GM21447 (cell line): ENCODE results near the gene HOXA6.

Experiments used
- ATAC-seq: cut with Tn5 transposase; IDR thresholded peaks from one replicate; pipeline ENCODE4 v1.9.1; 2021; ENCODE audit not compliant: unreplicated experiment

Gene HOXA6

DNA sequence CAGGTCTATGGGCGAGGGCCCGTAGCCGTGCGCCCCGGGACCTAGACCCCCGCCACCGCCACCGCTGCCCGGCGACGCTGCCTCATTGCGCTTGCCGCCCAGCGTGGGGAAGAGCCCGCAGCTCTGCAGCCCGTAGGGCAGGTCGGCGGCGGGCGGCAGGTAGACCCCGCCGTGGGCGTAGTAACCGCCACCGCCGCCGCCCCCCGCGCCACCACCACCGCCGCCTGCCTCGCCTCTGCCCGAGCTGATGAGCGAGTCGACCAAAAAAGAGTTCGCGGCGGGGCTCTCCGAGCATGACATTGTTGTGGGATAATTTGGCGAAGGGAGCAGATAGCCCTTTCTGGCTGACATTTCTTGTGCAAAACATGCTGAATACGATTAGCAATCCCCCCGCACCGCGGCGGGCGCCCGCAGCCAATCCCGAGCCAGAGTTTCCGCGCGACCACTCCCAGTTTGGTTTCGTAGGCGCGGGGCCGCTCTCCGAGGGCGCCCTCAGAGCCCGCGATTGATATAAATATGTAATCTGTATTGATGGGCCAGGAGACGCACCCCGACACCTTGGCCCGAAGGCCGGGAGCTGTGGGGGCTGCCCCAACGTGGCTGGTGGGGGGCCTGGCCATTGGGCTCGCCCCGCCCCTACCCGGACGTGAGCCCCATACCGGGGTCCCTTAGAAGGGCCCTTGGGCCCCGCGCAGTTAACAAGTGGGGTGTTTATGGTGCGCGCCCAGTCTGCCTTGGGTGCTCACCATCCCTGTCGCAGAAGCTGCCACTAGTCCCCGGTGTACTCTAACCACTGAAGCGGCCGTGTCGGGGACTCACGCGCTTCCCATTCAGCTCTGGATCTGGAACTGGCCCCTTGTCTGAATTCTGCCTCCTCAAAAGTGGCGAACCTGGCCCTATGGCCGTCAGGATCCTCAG lies 26.6 kb upstream of the HOXA6 start, which contains the start of gene HOXA10:
Gene HOXA10 (minus strand): TSS at position 365 of the 918 bp plus-strand sequence. CDS start 14 bp downstream, at position 351.
- ATAC-seq = no peak

DNA sequence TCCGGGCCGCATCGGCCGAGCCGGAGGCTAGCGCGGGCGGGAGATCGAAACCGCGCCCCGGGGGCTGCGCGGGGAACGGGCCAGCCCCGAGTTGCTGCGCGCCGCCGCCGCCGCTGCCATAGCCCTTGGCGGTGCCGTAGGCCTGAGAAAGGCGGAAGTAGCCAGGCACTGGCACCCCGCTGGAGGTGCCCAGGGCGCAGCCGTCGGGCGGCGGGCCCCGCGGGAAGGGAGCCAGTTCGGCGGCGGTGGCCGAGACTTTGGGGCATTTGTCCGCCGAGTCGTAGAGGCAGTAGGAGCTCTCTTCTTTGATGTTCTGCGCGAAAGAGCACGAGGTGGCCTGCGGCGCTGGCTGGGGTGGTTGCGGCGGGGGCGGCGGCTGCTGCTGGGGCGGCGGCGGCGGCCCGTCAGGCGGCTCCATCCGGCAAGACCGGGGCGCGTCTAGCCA lies 26.0 kb upstream of the HOXA6 start:
- ATAC-seq = no peak

GRCh38 chr7:27172823-27173510 lies 25.4 kb upstream of the HOXA6 start:
- no peak for ATAC-seq

DNA sequence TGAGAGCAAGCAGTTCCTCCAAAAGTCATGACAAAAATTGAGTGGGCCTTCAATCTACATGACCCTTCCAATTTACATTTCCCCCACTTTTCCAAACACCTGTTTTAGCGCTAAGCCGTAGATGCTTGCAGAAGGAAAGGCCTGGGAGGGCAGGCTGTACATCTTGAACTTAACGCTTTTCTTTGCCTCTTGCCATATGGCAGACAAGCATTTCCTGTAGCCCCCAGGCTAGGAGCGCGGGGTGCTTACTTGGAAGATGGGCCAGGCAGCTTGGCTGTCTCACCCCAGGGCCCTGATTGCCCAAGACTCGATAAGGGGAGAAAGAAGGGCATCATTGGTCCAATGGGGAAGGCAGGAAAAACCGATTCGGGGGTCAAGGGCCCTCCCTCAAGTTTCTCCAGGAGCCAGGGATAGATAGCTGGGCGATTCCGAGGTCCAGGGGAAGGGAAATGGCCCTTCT lies 24.8 kb upstream of the HOXA6 start:
- no peak for ATAC-seq

DNA sequence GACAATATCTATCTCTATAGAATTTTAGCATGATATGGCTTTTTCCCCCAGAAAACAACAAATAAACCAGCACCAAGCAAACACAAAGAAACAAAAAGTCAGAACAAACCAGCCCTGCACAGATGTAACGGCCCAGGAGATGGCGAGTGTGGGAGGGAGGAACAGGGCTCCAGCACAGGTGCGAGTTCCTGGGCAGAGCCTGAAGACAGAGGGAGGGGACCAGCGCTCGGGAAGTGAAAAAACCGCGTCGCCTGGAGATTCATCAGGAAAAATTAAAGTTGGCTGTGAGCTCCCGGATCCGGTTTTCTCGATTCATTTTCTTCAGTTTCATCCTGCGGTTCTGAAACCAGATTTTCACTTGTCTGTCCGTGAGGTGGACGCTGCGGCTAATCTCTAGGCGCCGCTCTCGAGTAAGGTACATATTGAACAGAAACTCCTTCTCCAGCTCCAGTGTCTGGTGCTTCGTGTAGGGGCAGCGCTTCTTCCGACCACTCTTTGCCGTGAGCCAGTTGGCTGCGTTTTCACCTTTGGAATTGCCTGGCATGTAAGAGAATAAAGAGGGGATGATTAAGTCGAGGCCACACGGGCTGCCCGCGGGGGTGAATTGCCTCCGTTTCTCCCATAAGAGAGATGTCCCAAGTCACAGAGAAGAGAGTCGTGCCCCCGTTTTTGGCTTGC lies 24.2 kb upstream of the HOXA6 start:
- ATAC-seq = no peak

DNA sequence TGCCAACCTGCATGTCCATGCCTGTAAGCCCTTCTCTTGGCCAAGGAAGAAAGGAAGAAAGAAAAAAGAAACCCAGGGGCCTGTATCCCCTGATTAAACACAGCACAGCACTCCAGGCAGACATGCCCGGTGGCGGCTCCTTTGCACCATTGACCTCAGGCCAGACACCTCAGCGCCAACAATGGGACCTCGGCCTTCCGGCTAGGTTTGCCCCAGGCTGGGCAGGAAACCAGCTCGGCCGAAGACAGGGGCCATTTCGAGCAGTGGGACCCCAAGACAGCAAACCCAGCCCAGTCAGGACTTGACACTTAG lies 23.7 kb upstream of the HOXA6 start:
- ATAC-seq = no peak

- no peak for ATAC-seq
Observed at GRCh38 chr7:27170426-27171324, 23.1 kb upstream of the HOXA6 start.

DNA sequence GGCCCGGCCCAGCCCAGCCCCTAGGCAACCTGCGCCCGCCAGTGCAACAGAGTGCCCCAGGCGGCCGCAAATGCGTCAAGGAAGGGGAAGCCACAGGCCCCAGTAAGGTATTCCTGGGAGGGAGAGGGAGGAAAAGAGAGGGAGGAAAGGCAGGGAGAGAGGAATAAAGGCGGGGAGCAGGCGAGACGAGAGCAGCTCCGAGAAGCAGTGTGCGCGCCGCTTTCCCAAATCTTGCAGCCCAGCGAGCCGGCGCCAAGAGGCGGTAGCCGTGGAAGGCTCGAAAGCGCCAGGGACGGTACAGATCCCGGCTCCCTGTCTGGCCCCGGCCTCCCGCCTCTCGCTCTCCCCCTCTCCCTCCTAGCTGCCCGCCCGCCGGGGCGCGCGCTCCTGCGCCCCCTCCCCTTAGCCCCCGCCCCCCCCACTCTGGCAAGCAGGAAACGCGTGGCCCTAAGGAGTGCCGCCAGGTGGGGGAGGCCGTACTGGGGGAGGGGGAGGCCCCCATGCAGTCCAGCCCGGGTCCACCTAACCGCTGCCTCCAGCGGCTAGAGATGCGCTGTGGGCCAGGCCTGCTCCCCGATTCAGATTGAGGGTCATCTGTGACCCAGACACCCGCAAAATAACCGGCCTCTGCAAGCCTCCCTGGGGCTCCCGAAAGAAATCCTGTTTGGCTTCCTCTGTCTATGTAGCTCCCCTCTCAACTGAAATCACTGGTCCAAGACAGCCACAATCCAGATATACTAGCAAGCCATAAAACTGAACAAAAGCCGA lies 22.3 kb upstream of the HOXA6 start:
- no peak for ATAC-seq

- no peak for ATAC-seq
Observed at GRCh38 chr7:27168265-27168947, 20.8 kb upstream of the HOXA6 start.

DNA sequence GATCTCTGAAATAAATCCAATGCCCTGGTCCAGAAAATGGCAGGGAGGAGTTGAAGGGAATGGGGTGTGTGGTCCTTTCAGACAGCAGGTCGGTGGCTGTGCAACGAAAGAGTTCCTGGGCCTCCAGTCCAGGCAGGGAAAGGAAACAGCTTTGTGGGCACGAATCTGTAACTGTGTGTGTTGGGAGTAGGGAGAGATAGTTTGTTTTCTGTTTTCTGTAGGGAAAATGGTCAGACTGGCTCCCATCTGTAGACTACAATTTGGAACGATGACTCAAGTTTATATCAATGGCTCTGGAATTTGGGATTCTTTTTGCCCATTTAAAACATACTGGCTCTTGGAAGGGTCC lies 20.3 kb upstream of the HOXA6 start:
- no peak for ATAC-seq

DNA sequence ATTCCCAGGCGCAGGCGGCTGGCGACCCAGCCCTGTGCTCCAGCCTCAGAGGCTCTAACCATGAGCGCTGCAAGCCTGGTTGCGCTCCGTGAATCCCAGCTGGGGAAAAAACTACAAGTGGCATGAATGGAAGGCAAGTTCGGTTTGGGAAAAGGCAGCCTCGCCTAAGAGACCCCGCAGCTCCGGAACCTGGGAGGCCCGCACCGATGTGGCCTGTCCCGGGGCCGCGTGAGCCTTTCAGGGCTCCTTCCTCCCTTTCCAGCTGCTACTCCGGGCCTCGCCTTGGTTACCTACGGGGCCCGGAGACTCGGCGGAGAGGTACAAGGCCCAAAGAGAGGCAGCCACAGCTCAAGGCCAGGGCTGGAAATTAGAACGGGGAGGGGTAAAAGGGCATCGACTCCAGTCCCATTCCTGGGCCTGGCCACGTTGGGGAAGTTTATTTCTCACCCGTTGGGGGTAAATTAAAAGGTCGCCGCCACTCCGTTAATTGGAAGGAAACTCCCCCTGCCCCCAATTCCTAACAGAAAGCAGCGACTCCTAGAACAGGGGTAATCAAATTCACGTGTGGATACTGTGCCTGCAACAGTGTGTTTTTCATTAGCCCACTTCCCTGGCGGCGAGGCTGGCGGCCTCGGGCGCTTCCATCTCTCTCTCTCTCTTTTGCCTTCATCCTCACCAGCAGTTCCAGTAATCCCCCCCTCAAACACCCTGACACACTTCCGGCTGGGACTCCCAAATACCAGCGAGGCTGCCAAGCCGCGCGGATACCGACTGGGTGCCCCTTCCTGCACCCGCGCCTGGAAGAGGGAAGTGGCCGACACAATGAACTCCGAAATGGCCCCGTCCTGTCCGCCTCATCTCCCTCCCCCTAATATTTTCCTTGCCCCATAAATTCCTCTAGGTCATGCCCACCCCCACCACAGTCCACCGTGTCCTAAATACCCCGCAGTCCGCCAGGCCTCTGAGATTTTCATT lies 19.2 kb upstream of the HOXA6 start:
- no peak for ATAC-seq

DNA sequence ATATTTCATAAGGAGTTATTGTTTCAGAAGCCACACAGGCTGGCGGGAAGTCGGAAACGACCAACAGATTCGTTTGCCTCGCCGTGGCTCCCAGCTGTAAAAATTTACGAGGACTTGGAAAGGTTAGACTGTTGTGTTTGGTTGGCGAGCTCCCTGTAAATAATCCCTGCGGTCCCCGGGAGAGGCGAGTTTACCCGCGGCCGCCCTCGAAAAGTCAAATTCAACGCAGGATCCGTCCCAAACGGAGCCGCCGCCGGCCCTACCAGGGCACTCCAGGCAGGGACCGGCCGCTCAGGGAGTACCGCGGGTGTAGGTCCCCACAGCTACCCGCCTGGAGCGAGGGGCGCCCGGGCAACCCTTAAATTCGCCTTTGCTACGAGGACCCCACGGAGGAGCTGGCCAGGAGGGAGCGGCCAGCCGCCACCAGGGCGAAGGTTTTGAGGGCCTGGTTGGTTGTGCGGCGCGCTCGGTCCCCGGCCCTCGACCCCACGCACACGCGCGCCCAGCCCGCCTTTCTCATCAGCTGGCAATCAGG lies 18.5 kb upstream of the HOXA6 start:
- ATAC-seq = no peak

DNA sequence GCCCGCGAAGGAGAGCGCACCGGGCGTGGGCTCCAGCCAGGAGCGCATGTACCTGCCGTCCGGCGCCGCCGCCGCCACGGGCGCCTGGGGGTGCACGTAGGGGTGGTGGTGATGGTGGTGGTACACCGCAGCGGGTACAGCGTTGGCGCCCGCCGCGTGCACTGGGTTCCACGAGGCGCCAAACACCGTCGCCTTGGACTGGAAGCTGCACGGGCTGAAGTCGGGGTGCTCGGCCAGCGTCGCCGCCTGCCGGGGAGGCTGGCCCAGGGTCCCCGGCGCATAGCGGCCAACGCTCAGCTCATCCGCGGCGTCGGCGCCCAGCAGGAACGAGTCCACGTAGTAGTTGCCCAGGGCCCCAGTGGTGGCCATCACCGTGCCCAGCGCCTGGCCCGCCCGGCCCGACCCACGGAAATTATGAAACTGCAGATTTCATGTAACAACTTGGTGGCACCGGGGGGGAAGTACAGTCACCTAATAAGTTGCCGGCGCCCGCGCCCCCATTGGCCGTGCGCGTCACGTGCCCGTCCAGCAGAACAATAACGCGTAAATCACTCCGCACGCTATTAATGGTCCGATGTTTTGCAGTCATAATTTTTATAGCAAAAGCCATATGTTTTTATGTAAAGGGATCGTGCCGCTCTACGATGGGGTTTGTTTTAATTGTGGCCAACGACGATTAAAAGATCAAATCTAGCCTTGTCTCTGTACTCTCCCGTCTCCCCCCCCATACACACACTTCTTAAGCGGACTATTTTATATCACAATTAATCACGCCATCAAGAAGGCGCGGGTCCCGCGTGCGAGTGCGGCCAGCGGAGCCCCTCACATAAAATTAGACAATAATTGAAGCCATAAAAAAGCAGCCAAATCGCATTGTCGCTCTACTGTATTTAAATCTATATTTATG lies 17.8 kb upstream of the HOXA6 start, which contains the start of gene HOXA9:
Gene HOXA9 (minus strand): TSS at position 449 of the 907 bp plus-strand sequence. CDS start 80 bp downstream, at position 369.
- ATAC-seq = no peak

GRCh38 chr7:27164367-27165088 lies 17.0 kb upstream of the HOXA6 start:
- no peak for ATAC-seq

DNA sequence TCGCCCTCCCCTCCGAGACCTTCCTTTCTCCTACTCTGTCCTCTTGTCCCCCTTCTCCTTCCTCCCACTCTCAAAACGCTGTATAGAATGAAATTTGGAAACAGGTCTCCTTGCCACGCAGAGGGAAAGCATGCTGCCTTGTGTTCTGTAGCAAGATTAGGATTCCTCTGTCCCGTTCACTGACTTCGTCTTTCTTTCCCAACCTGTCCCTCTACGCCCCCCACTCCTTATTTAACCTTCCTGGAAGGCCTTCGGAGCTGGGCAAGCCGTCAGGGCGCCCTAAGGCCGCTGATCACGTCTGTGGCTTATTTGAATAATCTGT lies 16.4 kb upstream of the HOXA6 start:
- ATAC-seq = no peak
